ENCODE measurements around the gene HIPK3. TPM values are rescaled to one million over a fixed set of nuclear protein-coding genes. Genes with fewer than 3 reads are reported as not detected.

Gene HIPK3
- polyA plus RNA-seq, 1 donor (not counting 4 experiments of a cell fraction or from before 2014, with no cell fraction given): 37.3 TPM

DNA sequence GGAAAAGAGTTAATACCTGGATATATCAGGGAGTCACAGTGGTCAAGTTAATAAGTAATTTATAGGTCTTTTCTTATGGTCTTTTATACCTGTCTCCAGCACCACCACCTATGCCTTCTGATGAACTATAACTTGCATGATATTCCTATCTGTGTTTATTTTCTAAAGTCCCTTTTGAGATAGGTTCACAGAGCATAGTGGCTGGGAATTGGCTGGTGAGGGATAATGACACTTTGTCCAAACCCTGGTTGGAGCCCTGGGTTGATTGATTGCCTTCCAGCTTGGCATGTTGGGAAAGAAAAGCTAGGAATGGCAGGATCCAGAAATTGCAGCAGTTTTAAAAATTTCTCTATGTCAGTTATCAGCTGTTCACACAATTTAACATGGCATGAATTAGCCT, 23.2 kb downstream of the HIPK3 start:
- dilution Hi-C loops (cut with MboI; ENCODE audit: extremely low pct_ligation_motif_present, low sequenced_read_pairs): no loop called here
- Histone ChIP-seq H3K4me1 (ENCODE audit: control insufficient read depth, extremely low read depth, insufficient read depth, low read length) (peaks cover 8% of the 10 kb centered on the region), H3K9me3 (ENCODE audit: control insufficient read depth, low read depth, low read length) (no peaks in the 10 kb centered on the region), H2AFZ (ENCODE audit: control insufficient read depth, low read length) (no peak overlapping the region), H3K79me2 (ENCODE audit: control insufficient read depth, insufficient read depth, low read length) (peaks cover 89% of the 10 kb centered on the region), H3K9ac (ENCODE audit: control insufficient read depth, extremely low read depth, insufficient read depth, low read length) (no peak overlapping the region), H3K27ac (ENCODE audit: control insufficient read depth, insufficient read depth, low read length) (no peak overlapping the region), H3K9me1 (ENCODE audit: control insufficient read depth, extremely low read depth, insufficient read depth, low read length) (no peaks in the 10 kb centered on the region), H4K20me1 (ENCODE audit: control insufficient read depth, extremely low read depth, insufficient read depth, low read length) (peaks cover 6% of the 10 kb centered on the region), H3K36me3 (ENCODE audit: control insufficient read depth in 2 of 2, extremely low read depth in 1 of 2, insufficient read depth in 2 of 2, low read length in 2 of 2) (no peaks in the 10 kb centered on the region), H3K27me3 (ENCODE audit: control insufficient read depth, extremely low read depth, insufficient read depth, low read length) (no peaks in the 10 kb centered on the region), H3K4me3 (ENCODE audit: control insufficient read depth in 2 of 3, extremely low read depth in 1 of 3, insufficient read depth in 2 of 3, low read depth in 1 of 3, low read length in 3 of 3) (no peak overlapping the region), H3K4me2 (ENCODE audit: control insufficient read depth, extremely low read depth, insufficient read depth, low read depth, low read length) (no peak overlapping the region)
- DNase-seq (ENCODE audit: low read depth, low spot score) (no peak), FAIRE-seq (no peak)
- TF ChIP-seq, protein P1, sequence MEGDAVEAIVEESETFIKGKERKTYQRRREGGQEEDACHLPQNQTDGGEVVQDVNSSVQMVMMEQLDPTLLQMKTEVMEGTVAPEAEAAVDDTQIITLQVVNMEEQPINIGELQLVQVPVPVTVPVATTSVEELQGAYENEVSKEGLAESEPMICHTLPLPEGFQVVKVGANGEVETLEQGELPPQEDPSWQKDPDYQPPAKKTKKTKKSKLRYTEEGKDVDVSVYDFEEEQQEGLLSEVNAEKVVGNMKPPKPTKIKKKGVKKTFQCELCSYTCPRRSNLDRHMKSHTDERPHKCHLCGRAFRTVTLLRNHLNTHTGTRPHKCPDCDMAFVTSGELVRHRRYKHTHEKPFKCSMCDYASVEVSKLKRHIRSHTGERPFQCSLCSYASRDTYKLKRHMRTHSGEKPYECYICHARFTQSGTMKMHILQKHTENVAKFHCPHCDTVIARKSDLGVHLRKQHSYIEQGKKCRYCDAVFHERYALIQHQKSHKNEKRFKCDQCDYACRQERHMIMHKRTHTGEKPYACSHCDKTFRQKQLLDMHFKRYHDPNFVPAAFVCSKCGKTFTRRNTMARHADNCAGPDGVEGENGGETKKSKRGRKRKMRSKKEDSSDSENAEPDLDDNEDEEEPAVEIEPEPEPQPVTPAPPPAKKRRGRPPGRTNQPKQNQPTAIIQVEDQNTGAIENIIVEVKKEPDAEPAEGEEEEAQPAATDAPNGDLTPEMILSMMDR (optimal IDR thresholded peaks at IDR 0.05 in 1 of 3, IDR thresholded peaks at IDR 0.05 in 1 of 3, conservative IDR thresholded peaks at IDR 0.05 in 1 of 3; ENCODE audit: extremely low read depth in 1 of 3, insufficient read depth in 2 of 3, low read length in 3 of 3): no peak
- no peak for TF ChIP-seq EZH2 (IDR thresholded peaks at IDR 0.05; ENCODE audit: low read length)

DNA sequence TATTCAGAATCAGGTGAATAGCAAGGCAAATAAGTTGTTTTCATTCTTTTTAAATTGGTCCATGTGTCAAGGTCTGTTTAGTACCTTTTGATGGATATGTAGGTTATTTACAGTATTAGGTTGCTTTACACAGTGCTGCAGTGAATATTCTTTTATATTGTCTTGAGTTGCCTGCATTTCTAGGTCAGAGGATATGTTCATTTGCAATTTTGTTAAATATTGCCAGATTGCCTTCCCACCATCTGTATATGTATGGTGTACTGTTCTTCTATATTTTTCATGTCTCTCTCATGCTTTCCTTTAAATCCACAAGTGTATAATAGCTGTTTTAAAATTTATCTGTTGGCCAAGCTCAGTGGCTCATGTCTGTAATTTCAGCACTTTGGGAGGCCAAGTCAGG, 24.6 kb downstream of the HIPK3 start:
- DNase-seq (ENCODE audit: low read depth, low spot score): no peak
- H3K4me2 ChIP-seq (ENCODE audit: control insufficient read depth, extremely low read depth, insufficient read depth, low read depth, low read length): no peak overlapping the region
- TF ChIP-seq, protein P1 (optimal IDR thresholded peaks at IDR 0.05 in 1 of 3, IDR thresholded peaks at IDR 0.05 in 1 of 3, conservative IDR thresholded peaks at IDR 0.05 in 1 of 3; ENCODE audit: extremely low read depth in 1 of 3, insufficient read depth in 2 of 3, low read length in 3 of 3): no peak
- no peak for TF ChIP-seq EZH2 (IDR thresholded peaks at IDR 0.05; ENCODE audit: low read length)
- dilution Hi-C loops (cut with MboI; ENCODE audit: extremely low pct_ligation_motif_present, low sequenced_read_pairs): no loop called here
- H3K9me1 ChIP-seq (ENCODE audit: control insufficient read depth, extremely low read depth, insufficient read depth, low read length): no peaks in the 10 kb centered on the region
- H2AFZ ChIP-seq (ENCODE audit: control insufficient read depth, low read length): no peak overlapping the region
- peaks cover 0 to 2% of the 10 kb centered on the region in 2 experiments for H3K36me3 ChIP-seq (ENCODE audit: control insufficient read depth in 2 of 2, extremely low read depth in 1 of 2, insufficient read depth in 2 of 2, low read length in 2 of 2)
- no peak overlapping the region for H3K9ac ChIP-seq (ENCODE audit: control insufficient read depth, extremely low read depth, insufficient read depth, low read length)
- H3K4me1 ChIP-seq (ENCODE audit: control insufficient read depth, extremely low read depth, insufficient read depth, low read length): peaks cover 4% of the 10 kb centered on the region
- H4K20me1 ChIP-seq (ENCODE audit: control insufficient read depth, extremely low read depth, insufficient read depth, low read length): peaks cover 6% of the 10 kb centered on the region
- no peak overlapping the region for H3K27ac ChIP-seq (ENCODE audit: control insufficient read depth, insufficient read depth, low read length)
- H3K4me3 ChIP-seq (ENCODE audit: control insufficient read depth in 2 of 3, extremely low read depth in 1 of 3, insufficient read depth in 2 of 3, low read depth in 1 of 3, low read length in 3 of 3): no peak overlapping the region
- H3K27me3 ChIP-seq (ENCODE audit: control insufficient read depth, extremely low read depth, insufficient read depth, low read length): no peaks in the 10 kb centered on the region
- H3K9me3 ChIP-seq (ENCODE audit: control insufficient read depth, low read depth, low read length): no peaks in the 10 kb centered on the region
- peaks cover 89% of the 10 kb centered on the region for H3K79me2 ChIP-seq (ENCODE audit: control insufficient read depth, insufficient read depth, low read length)
- no peak for FAIRE-seq

Data from keratinocyte (primary cell).